HG03460 (cell line): ENCODE results near the gene DPP10.

Source experiments
- ATAC-seq: cut with Tn5 transposase; IDR thresholded peaks from one replicate; pipeline ENCODE4 v1.9.1; 2021; ENCODE audit not compliant: unreplicated experiment

DPP10 gene

DNA sequence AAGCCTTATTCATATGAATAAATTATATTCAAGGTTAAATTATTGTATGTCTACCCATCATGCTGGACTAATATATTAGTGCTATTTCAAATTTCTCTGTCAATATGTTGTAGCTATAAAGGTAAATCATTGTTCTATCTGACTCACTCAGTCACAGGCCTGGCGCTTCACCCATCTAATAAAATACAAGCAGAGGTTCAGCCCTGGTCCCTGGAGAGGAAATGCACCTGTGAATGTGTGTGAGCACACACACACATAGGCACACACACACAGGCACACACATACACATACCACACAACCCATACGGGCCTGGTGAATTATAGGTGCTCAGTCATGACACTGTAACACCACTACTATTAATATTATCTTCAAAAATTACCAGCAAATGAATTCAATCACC is 1396.1 kb downstream of the DPP10 start:
- ATAC-seq: no peak

DNA sequence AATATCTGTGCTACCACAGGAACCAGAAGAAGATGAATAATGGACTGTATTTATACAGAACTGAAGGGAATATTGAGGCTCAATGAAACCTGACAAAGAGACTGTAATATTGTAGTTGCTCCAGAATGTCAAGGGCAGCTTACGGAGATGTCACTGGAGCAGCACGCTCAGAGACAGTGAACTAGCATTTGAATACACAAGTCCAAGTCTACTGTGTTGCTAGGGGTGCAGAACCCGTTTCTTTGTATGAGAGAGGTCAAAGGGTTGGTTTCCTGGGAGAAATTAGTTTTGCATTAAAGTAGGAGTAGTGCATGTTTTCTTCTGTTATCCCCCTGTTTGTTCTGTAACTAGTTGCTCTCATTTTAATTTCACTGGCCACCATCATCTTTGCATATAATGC is 1399.9 kb downstream of the DPP10 start:
- ATAC-seq: no peak

DNA sequence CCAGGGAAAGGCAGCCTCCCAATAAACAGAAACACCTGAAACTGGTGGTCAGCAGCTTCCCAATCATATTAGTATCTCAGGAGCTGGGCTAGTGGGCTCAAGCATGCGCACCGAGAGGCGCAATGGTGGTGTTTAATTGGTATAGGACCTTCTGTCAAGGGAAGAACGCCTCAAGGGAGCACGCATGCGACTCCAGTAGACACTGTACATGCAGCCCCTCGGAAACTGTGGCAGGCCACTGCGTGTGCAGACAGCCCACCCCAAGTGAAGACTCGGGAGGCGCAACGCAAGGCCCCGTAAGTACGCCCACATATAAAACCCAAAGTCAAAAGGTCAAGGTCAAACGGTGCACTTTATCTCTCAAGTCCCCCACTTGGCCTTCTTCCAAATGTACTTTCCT is 1405.8 kb downstream of the DPP10 start:
- no peak for ATAC-seq

DNA sequence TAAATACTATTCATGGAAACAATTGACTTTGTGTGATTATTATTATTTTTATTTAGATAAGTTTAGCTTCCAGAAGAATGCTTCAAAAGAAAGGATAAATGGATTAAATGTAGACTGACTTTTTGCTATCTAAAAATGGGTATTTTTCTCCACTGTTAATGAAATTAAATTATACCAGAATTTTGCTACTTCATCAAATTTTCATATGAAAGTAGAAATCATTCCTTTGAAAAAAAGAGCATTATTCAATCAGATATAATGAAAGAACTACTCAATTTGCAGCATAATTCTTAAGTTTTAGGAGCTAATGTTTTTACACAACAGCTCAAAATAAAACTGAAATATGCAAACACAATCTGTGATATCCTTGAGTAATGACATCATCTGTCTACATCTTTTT is 1424.6 kb downstream of the DPP10 start:
- ATAC-seq: no peak

DNA sequence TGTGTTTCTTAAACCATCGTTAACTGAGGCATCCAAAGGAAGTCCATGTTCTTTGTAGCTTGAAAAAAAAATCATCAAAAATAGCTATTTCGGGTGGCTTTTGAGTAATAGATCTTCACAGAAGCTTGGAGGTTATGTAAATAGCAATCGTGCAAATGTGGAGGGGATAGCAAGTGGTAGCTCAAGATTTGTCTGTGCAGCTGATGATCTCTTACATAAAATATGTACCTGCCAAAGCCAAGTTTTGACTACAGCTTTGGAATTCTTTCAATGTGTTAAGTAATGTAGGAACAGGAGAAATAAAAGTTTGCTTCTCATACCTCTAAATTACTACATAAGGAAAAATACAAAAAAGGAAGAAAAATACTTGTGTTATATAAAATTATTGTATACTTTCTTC is 1432.0 kb downstream of the DPP10 start:
- ATAC-seq: no peak

DNA sequence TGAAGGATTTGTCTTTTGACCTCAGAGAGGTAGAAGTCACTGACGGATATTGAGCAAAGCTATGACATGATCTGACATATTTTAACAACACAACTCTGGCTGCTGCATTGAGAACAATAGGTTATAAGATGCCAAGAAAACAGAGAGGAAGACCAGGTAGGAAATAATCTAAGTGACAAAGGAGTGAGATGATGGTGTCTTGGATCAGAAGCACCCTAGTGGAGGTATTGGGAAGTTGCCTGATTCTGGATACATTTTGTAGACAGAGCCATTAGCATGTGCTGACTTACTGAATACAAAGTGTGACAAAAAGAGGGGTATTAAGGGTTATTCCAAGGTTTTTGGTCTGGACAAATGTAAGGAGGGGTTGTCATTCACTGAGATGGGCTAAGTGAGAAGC is 1438.1 kb downstream of the DPP10 start:
- ATAC-seq: no peak

DNA sequence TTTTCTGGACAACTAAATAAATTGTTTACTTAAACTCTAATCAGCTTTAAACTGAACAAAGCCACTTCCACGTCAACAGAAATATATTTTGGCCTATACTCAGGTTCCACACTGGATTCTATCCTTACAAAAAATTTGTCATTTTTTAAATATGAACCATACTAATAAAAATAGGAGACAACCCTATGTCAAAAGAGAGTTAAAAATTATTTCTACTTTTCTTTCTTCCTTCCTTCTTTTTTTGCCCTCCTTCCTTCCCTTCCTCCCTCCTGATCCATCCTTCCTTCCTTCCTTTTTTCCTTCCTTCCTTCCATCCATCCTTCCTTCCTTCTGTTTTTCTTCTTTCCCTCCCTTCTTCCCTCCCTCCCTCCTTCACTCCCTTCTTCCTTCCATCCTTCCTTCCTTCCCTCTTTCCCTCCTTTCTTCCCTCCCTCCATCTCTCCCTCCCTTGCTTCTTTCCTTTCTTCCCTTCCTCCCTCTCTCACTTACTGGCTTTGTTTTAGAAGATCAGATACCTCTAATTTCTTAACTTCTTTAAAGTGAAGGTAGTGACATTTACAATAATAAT is 1444.9 kb downstream of the DPP10 start:
- no peak for ATAC-seq
